BLaER1 (cell line): ENCODE results near the gene GATA5.

Source experiments
- H3K27ac ChIP-seq: shearing (Covaris generic); formaldehyde crosslinking; 2 replicates; pipeline ENCODE4 v1.8.1; 2022
- H3K27me3 ChIP-seq: shearing (Covaris generic); formaldehyde crosslinking; 2 replicates; pipeline ENCODE4 v1.8.1; 2022
- H3K36me3 ChIP-seq: shearing (Covaris generic); formaldehyde crosslinking; 2 replicates; pipeline ENCODE4 v1.8.1; 2022
- H3K4me1 ChIP-seq: shearing (Covaris generic); formaldehyde crosslinking; 2 replicates; pipeline ENCODE4 v1.8.1; 2022
- H3K4me2 ChIP-seq: shearing (Covaris generic); formaldehyde crosslinking; 2 replicates; pipeline ENCODE4 v1.8.1; 2022
- H3K4me3 ChIP-seq: shearing (Covaris generic); formaldehyde crosslinking; 2 replicates; pipeline ENCODE4 v1.8.1; 2022
- H3K9ac ChIP-seq: shearing (Covaris generic); formaldehyde crosslinking; 2 replicates; pipeline ENCODE4 v1.8.1; 2022
- H3K9me3 ChIP-seq: shearing (Covaris generic); formaldehyde crosslinking; 2 replicates; pipeline ENCODE4 v1.8.1; 2022
- H4K20me1 ChIP-seq: shearing (Covaris generic); formaldehyde crosslinking; 2 replicates; pipeline ENCODE4 v1.8.1; 2022
- Cebpa-rat ChIP-seq: shearing (Covaris generic); IDR thresholded peaks from 2 replicates; pipeline ENCODE4 v1.8.1; 2022

Gene GATA5

DNA sequence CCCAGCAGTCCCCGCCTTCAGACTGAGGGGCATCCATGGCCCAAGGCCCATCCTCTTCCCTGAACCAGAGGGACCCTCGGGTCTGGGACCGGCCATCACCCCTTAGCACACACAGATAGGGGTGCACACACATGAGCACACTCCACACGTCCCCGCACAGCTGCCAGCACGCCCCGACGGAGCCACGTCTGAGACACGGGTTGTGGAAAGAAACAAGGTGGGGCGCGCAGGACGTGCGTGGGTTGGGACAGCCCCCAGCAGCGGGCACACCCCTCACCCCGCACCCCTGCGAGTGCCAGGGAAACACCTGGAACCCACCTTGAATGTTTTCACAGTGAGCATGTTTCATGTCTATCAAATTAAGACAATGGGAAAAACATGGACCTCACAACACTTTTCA lies 6.4 kb downstream of the GATA5 start:
- H3K36me3 ChIP-seq, result no peaks in the 10 kb centered on the region

DNA sequence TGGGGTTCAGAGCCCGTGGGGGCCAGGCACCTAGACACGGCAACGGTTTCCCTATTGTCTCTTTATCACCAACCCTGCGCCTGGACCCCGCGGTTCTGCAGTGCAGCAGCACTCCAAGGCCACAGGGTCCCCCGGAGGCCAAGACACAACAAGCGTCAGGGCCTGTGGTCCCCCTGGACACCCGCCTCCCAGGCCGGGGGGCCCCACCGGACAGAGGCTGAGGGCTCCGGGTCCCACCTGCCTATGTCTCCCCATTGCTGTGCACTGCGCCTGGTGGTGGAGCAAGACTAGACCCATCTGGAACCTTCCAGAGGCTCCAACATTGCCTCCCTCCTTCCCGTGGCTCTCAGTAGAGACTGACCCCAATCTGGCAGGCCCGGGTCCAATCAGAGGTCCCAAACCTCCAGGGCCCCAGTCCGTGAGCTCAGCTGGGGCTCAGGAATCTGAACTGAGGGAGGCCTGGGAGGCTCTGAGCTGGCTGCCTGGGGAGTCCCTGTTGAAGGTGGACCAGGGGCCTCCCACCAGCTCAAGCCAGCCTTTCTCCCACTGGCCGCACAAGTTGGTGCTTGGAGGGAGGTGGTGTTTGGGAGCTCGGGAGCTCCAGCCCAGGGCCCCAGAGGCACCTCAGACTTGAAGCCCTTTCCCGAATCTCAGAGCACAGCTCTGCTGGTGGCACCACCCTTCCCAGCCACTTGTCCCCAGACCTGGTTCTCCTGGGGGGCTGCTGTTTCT lies 8.8 kb downstream of the GATA5 start:
- H3K4me2 ChIP-seq, result no peak overlapping the region
- no peaks in the 10 kb centered on the region for H3K9me3 ChIP-seq
- peaks cover 37% of the 10 kb centered on the region; the same call in 1 of the 2 replicates for H4K20me1 ChIP-seq
- H3K9ac ChIP-seq, result no peak overlapping the region
- no peaks in the 10 kb centered on the region for H3K4me1 ChIP-seq
- peaks cover 53% of the 10 kb centered on the region for H3K27me3 ChIP-seq
- H3K27ac ChIP-seq, result no peak overlapping the region
- no peak overlapping the region for H3K4me3 ChIP-seq
- no peak for TF ChIP-seq Cebpa-rat
- H3K36me3 ChIP-seq, result no peaks in the 10 kb centered on the region

More for the DNA sequence above, 6.4 kb downstream of the GATA5 start:
- H3K27me3 ChIP-seq, result peaks cover 77% of the 10 kb centered on the region
- H4K20me1 ChIP-seq, result peaks cover 61% of the 10 kb centered on the region
- no peak overlapping the region for H3K4me3 ChIP-seq
- no peak for TF ChIP-seq Cebpa-rat
- H3K9me3 ChIP-seq, result no peaks in the 10 kb centered on the region
- no peak overlapping the region for H3K9ac ChIP-seq
- H3K4me2 ChIP-seq, result no peak overlapping the region
- H3K4me1 ChIP-seq, result peaks cover 8% of the 10 kb centered on the region
- no peak overlapping the region for H3K27ac ChIP-seq

DNA sequence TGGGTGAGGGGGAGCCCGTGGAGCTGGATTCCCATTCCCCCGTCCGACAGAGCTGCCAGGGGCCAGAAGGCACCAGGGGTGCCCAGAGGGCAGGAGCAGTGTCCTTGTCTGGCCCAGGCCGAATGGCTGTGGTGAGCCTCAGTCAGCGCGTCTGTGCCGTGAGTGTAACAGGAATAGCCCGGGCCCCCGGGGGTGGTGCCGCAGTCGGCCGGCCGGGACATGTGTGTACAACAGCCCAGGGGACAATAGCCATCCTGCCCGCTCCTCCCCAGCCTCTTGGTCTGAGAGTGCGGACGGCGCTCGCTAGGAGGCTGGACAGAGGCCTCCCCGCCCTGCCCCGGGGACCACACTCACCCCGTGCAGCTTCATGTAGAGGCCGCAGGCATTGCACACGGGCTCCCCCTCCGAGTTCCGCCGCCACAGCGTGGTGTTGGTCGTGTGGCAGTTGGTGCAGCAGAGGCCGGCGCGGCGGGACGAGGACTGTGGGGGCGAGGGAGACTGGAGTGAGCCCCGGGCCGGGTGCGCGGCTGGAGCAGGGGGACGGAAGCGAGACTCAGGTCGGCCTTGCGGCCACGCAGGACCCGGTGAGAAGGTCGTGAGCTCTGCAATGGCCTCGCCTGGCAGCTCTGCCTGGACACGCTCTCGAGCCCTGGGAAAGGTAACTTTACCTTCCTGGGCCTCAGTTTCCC lies 9.6 kb downstream of the GATA5 start:
- no peak overlapping the region for H3K9ac ChIP-seq
- no peaks in the 10 kb centered on the region for H3K4me1 ChIP-seq
- H3K27ac ChIP-seq, result no peak overlapping the region
- no peak overlapping the region for H3K4me3 ChIP-seq
- H4K20me1 ChIP-seq, result peaks cover 32% of the 10 kb centered on the region; the same call in 1 of the 2 replicates
- no peak overlapping the region for H3K4me2 ChIP-seq
- H3K36me3 ChIP-seq, result no peaks in the 10 kb centered on the region
- no peaks in the 10 kb centered on the region for H3K9me3 ChIP-seq
- H3K27me3 ChIP-seq, result peaks cover 45% of the 10 kb centered on the region
- TF ChIP-seq Cebpa-rat, result no peak

DNA sequence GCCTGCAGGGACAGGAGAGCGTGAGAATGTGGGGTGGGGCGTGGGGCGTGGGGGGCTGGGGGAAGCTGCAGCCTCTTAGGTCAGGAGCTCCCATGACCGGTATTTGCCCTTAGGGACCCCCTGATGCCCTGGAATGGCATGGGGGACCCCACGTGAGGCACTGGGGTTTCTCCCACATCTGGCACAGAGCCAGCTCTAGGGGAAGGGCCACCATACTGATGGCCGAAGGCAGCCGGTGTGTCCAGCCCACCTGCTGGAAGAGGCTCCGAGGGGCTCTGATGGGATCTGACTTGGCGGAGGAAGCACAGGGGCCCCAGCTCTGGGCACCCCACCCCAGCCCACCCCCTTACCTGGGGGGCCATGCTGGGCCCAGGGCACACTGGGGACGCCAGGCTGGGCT lies 10.8 kb downstream of the GATA5 start:
- H3K27ac ChIP-seq, result no peak overlapping the region
- H3K4me2 ChIP-seq, result no peak overlapping the region
- H3K4me1 ChIP-seq, result no peaks in the 10 kb centered on the region
- peaks cover 33% of the 10 kb centered on the region for H3K27me3 ChIP-seq
- peaks cover 23% of the 10 kb centered on the region; the same call in 1 of the 2 replicates for H4K20me1 ChIP-seq
- TF ChIP-seq Cebpa-rat, result no peak
- H3K36me3 ChIP-seq, result no peaks in the 10 kb centered on the region
- no peak overlapping the region for H3K4me3 ChIP-seq
- no peaks in the 10 kb centered on the region for H3K9me3 ChIP-seq
- H3K9ac ChIP-seq, result no peak overlapping the region

DNA sequence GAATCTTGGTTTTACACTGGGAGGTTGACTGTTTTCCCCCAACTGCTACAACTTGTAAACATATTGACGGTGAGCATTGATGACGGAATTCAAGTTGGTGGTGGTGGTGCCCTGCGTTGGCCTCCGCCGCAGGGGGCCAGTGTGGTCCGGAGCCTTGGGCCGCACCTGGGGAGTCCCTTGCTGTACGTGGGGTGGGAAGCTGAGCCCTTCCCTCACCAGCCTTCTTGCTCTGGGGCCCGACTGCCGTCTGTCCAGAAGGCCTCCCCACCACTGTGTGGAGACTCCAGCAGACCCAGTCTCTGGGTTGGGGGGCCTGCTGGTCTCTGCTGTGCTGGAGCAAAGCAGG lies 11.4 kb downstream of the GATA5 start:
- TF ChIP-seq Cebpa-rat, result no peak
- Histone ChIP-seq H3K27ac (no peak overlapping the region), H3K27me3 (peaks cover 27% of the 10 kb centered on the region), H3K4me3 (no peak overlapping the region), H3K9me3 (no peaks in the 10 kb centered on the region), H3K4me2 (no peak overlapping the region), H4K20me1 (peaks cover 17% of the 10 kb centered on the region; the same call in 1 of the 2 replicates), H3K4me1 (no peaks in the 10 kb centered on the region), H3K9ac (no peak overlapping the region), H3K36me3 (no peaks in the 10 kb centered on the region)

DNA sequence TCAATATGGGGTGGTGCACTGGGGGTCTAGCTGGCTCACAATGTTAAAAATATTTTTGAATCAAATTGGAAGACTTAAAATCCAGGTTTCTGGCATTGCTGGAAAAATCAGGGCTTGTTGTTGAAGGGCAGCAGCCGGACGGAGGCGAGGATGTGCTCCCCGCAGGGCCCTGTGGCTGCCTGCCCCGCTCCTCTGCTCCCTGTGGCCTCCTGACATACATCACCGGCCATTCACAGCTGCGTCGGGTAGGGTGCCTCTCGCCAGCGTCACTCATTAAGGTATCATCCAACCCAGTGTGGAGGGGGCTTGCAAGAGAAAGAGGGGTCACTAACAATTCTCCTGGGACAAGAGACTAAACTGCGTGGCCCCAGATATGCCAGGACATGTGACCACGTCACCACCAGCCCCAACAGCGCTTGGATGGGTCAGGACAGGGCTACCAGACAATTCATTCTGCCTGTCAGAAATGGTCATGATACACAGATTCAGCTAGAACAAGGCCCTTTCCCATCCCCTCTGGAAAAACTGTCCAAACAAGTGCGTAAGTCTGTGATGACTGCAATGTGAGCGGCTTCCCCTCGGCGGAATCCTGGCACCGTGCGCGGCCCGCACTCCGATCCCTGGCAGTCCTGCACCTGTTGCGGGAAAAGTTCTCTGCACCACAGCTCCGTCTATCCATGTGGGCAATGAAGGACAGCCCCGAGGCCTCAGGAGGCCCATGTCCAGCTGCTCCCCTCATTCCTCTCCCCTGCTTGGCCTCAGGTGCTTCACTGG lies 12.0 kb downstream of the GATA5 start:
- no peak overlapping the region for H3K4me2 ChIP-seq
- H3K27ac ChIP-seq, result no peak overlapping the region
- no peak for TF ChIP-seq Cebpa-rat
- no peaks in the 10 kb centered on the region for H3K9me3 ChIP-seq
- H3K4me3 ChIP-seq, result no peak overlapping the region
- H3K4me1 ChIP-seq, result no peaks in the 10 kb centered on the region
- H3K36me3 ChIP-seq, result no peaks in the 10 kb centered on the region
- no peak overlapping the region for H3K9ac ChIP-seq
- peaks cover 21% of the 10 kb centered on the region for H3K27me3 ChIP-seq
- H4K20me1 ChIP-seq, result peaks cover 16% of the 10 kb centered on the region; the same call in 1 of the 2 replicates

DNA sequence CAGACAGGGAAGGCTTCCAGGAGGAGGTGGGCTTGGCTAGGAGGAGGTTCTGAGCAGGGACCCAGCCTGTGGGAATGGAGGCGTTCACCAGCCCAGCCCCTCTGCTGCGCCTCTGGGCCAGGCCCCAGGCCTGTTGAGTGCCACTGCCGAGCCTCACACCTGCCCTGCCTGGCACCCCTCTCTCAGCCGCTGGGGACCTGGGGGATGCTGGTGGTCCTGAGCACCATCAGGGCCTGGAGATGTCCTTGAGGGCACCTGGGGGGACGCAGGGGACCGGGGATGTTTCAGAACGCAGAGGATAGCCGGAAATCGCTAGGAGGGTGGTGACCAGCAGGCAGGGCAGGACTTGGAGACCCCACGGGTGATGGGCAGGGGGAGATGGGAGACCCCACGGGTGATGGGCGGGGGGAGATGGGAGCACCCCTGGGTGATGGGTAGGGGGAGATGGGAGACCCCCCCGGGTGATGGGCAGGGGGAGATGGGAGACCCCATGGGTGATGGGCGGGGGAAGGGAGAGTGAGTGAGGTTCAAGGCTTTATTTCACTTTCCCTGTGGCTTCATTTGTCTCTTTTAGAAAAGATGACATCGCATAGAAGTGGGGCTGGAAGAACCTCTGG lies 12.7 kb downstream of the GATA5 start:
- no peak overlapping the region for H3K4me2 ChIP-seq
- H3K27ac ChIP-seq, result no peak overlapping the region
- no peak overlapping the region for H3K4me3 ChIP-seq
- H3K9me3 ChIP-seq, result no peaks in the 10 kb centered on the region
- no peak overlapping the region for H3K9ac ChIP-seq
- no peaks in the 10 kb centered on the region for H3K36me3 ChIP-seq
- no peak for TF ChIP-seq Cebpa-rat
- peaks cover 16% of the 10 kb centered on the region; the same call in 1 of the 2 replicates for H4K20me1 ChIP-seq
- H3K27me3 ChIP-seq, result peaks cover 14% of the 10 kb centered on the region; the same call in 1 of the 2 replicates
- H3K4me1 ChIP-seq, result no peaks in the 10 kb centered on the region

DNA sequence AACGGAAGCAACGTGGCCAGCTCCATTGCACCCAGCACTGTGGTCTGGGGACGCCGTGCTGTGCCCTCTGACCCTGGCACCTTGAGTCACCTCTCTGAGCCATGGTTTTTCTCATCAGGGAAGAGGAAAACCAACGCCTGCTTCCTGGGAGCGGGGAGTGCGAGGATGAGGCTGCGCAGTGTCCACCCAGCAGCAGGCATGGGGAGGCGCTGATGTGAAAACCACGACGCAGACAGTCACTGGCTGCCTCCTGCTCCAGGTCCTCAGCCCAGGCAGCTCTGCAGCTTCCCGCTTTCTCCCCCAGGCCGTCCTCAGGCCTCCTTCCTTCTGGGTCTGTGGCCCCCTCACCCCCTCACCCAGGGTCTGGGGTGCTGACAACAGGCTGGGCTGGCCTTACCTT lies 14.0 kb downstream of the GATA5 start:
- Histone ChIP-seq H4K20me1 (peaks cover 8% of the 10 kb centered on the region; the same call in 1 of the 2 replicates), H3K27ac (no peak overlapping the region), H3K4me3 (no peak overlapping the region), H3K4me2 (no peak overlapping the region), H3K27me3 (peaks cover 15% of the 10 kb centered on the region; the same call in 1 of the 2 replicates), H3K9ac (no peak overlapping the region), H3K36me3 (no peaks in the 10 kb centered on the region), H3K9me3 (no peaks in the 10 kb centered on the region), H3K4me1 (peaks cover 7% of the 10 kb centered on the region)
- TF ChIP-seq Cebpa-rat, result no peak

DNA sequence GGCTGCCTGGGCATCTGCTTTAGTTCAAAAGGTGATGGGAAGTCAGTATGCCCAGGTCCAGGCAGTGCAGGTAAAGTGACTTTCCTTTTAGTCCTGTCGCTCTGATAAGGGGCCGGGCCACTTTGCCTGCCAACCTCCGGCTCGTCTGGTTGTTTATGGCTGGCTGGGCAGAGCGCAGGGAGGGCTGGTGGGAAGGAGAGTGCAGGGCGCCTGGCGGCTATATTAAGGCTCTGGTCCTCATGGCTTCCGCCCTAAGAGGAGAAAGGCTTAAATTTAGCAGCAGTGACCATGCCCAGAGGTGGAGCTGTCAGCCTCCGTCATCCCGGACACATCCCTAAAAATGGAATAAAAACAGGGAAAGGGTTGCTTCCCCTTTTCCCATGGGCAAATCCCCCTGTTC lies 14.6 kb downstream of the GATA5 start:
- Histone ChIP-seq H3K27me3 (peaks cover 13% of the 10 kb centered on the region; the same call in 1 of the 2 replicates), H3K9me3 (no peaks in the 10 kb centered on the region), H4K20me1 (peaks cover 8% of the 10 kb centered on the region; the same call in 1 of the 2 replicates), H3K4me3 (no peak overlapping the region), H3K9ac (no peak overlapping the region), H3K27ac (no peak overlapping the region), H3K4me2 (no peak overlapping the region), H3K36me3 (no peaks in the 10 kb centered on the region), H3K4me1 (peaks cover 13% of the 10 kb centered on the region)
- no peak for TF ChIP-seq Cebpa-rat
